GM10248 (cell line): Measurements from ENCODE around the gene GADD45GIP1.
"Not testable (repeated sequence)": the region's sequence is repeated elsewhere in the genome, so short reads cannot be mapped to it uniquely, and the experiment has no call there.

Experiments used
- CTCF ChIA-PET: fragments of 300-600 bp; sonication (Branson Sonifier 250); formaldehyde crosslinking; extraction: SDS; loops from one replicate; lab custom pipeline; 2021; ENCODE audit warnings: antibody characterized with exemption; lab: Yijun Ruan, JAX
- POLR2A ChIA-PET: fragments of 350-650 bp; sonication (Branson Sonifier 250); formaldehyde crosslinking; extraction: SDS; loops from one replicate; lab custom pipeline; 2020; ENCODE audit warnings: antibody characterized with exemption; lab: Yijun Ruan, JAX
- DNase-seq: peaks from one replicate; pipeline ENCODE4 v3.0.0; 2012; ENCODE audit errors: extremely low spot score
- CTCF ChIP-seq: IDR thresholded peaks from 2 replicates; pipeline ENCODE4 v1.5.1; 2012; ENCODE audit warnings: mild to moderate bottlenecking, low read depth; ENCODE audit errors: extremely low read depth, missing control alignments, control extremely low read depth

Gene GADD45GIP1

GRCh38 chr19:12969292-12969988 lies 12.4 kb upstream of the GADD45GIP1 start, which contains the start of gene DAND5:
Gene DAND5 (plus strand): TSS chr19:12969576. CDS start chr19:12969661, 85 bp downstream.
- POLR2A ChIA-PET, result no interaction called here
- CTCF ChIA-PET, result interaction anchor here (1.5 to 7.2 kb wide), 4 partner anchors 8 to 135 kb away, joined by 7 to 129 read pairs (median 10); no protein-coding TSS in a partner anchor
- TF ChIP-seq CTCF, result no peak
- no peak for DNase-seq

DNA sequence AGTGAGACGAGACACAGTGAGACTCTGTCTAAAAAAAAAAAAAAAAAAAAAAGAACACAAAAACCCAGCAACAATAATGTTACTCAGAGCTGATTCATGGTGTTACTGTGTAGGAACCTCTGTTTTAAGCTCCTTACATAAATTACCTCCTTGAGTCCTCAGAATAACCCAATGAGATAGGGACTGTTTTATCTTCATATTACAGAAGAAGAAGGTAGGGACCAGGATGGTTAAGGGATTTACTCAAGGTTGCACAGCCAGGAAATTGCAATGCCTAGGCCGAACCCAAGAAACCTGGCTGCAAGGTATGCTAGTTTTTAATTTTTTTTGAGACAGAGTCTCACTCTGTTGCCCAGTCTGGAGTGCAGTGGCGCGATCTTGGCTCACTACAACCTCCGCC lies 10.9 kb upstream of the GADD45GIP1 start:
- CTCF ChIA-PET, result interaction anchor here (0.8 to 7.2 kb wide), 7 partner anchors 9 to 163 kb away, joined by 3 to 129 read pairs (median 36); no protein-coding TSS in a partner anchor
- no peak for DNase-seq
- POLR2A ChIA-PET, result interaction anchor here (1.0 kb wide), 1 partner anchor 29 kb away, joined by 3 read pairs; no protein-coding TSS in a partner anchor
- no peak for TF ChIP-seq CTCF

- CTCF ChIA-PET, result interaction anchor here (0.6 to 7.2 kb wide), 85 partner anchors 11 to 764 kb away, joined by 3 to 129 read pairs (median 6); partner anchors contain the start of genes CALR, DNASE2, FARSA and GADD45GIP1
- no peak for TF ChIP-seq CTCF
- POLR2A ChIA-PET, result interaction anchor here (0.8 kb wide), 2 partner anchors 9 to 75 kb away, joined by 3 read pairs; partner anchors contain the start of genes GADD45GIP1 and GCDH
- no peak for DNase-seq
Observed at GRCh38 chr19:12965812-12966135, 8.8 kb upstream of the GADD45GIP1 start.

DNA sequence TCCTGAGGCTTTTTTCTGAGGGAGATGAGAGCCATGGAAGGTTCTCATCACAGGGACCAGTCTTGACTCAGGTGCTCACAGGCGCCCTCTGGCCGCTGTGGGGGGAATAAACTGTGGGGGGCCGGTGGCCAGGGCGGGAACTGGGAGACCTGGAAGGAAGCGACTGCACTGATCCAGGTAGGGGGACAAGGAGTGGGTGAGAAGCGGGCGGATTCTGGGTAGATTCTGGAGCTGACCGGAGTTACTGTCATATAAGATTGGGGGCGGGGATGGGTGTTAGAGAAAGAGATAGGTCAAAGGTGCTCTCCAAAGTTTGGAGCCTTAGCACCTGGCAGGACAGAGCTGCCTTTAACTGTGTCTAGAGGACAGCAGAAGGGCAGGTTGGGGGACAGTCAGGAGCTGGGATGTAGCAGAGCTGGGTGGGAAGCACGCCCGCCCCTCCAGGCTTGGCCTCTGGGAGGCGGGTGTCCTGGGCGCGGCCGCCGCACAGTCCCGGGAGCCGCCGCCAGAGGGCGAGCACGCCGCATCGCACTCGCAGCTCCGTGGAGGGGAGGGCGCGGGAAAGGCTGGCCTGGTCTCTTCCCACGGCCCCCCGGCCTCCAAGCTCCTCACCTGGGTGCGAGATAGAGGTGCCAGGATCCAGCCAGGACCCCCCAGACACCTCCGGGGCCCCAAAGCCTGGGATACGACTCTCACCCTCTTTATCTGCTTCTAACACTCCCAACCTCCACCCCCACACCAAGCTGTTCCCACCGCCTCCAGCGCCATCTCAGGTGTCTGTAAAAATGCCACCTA lies 8.2 kb upstream of the GADD45GIP1 start:
- POLR2A ChIA-PET, result interaction anchor here (0.8 kb wide), 2 partner anchors 8 to 74 kb away, joined by 3 read pairs; partner anchors contain the start of genes GADD45GIP1 and GCDH
- CTCF ChIA-PET, result interaction anchor here (0.6 to 7.2 kb wide), 88 partner anchors 11 to 764 kb away, joined by 3 to 129 read pairs (median 6); partner anchors contain the start of genes CALR, DNASE2, FARSA and GADD45GIP1
- peak; percentile 99 for TF ChIP-seq CTCF
- peak; percentile 88 for DNase-seq

- POLR2A ChIA-PET, result no interaction called here
- no peak for TF ChIP-seq CTCF
- no peak for DNase-seq
- CTCF ChIA-PET, result interaction anchor here (1.0 to 1.2 kb wide), 2 partner anchors 74 to 135 kb away, joined by 4 read pairs; no protein-coding TSS in a partner anchor
Observed at GRCh38 chr19:12959481-12959880, 2.5 kb upstream of the GADD45GIP1 start.

- CTCF ChIA-PET, result interaction anchor here (1.6 to 6.7 kb wide), 2 partner anchors 7 to 20 kb away, joined by 6 to 56 read pairs; no protein-coding TSS in a partner anchor
- POLR2A ChIA-PET, result interaction anchor here (1.0 to 1.8 kb wide), 2 partner anchors 8 to 11 kb away, joined by 3 to 7 read pairs; no protein-coding TSS in a partner anchor
- DNase-seq, result not testable (repeated sequence)
Observed at GRCh38 chr19:12957389-12957952, 448 bp upstream of the GADD45GIP1 start.
